Karpas-422 (cell line): ENCODE measurements around the gene SAMSN1. TPM values are rescaled to one million over a fixed set of nuclear protein-coding genes. Genes with fewer than 3 reads are reported as not detected.

Experiments used
- DNase-seq: peaks from one replicate; pipeline ENCODE4 v3.0.0-alpha.2; 2015
- H2AFZ ChIP-seq: fragments of 200-600 bp; sonication (generic); 2 replicates; pipeline ENCODE4 v1.6.1; 2014; ENCODE audit warnings: antibody characterized with exemption, low read length, mixed read lengths
- H3K27ac ChIP-seq: fragments of 200-600 bp; sonication (generic); 2 replicates; pipeline ENCODE4 v1.5.1; 2014; ENCODE audit warnings: mild to moderate bottlenecking, low read length, moderate library complexity
- H3K27me3 ChIP-seq: fragments of 200-600 bp; sonication (generic); 2 replicates; pipeline ENCODE4 v1.6.1; 2014; ENCODE audit warnings: low read length, mixed read lengths
- H3K36me3 ChIP-seq: fragments of 200-600 bp; sonication (generic); 2 replicates; pipeline ENCODE4 v1.6.1; 2014; ENCODE audit warnings: low read length, mixed read lengths; ENCODE audit not compliant: insufficient read depth
- H3K4me1 ChIP-seq: fragments of 200-600 bp; sonication (generic); 2 replicates; pipeline ENCODE4 v1.6.1; 2014; ENCODE audit warnings: mild to moderate bottlenecking, low read length, mixed read lengths
- H3K4me2 ChIP-seq: fragments of 200-600 bp; sonication (generic); 2 replicates; pipeline ENCODE4 v1.6.1; 2014; ENCODE audit warnings: low read length, low read depth, mild to moderate bottlenecking; ENCODE audit not compliant: poor library complexity, severe bottlenecking
- H3K4me3 ChIP-seq: fragments of 200-600 bp; sonication (generic); 2 replicates; pipeline ENCODE4 v1.5.1; 2014; ENCODE audit warnings: mild to moderate bottlenecking, antibody characterized with exemption, low read length, mixed read lengths
- H3K79me2 ChIP-seq: fragments of 200-600 bp; sonication (generic); 2 replicates; pipeline ENCODE4 v1.6.1; 2014; ENCODE audit warnings: mild to moderate bottlenecking, low read length, mixed read lengths
- H3K9ac ChIP-seq: fragments of 200-600 bp; sonication (generic); 2 replicates; pipeline ENCODE4 v1.6.0; 2014; ENCODE audit warnings: low read length
- H3K9me2 ChIP-seq: fragments of 200-600 bp; sonication (generic), shearing (Covaris generic); replicated peaks from 2 replicates; pipeline ENCODE4 v1.6.0; 2014; ENCODE audit warnings: mild to moderate bottlenecking, low read length, moderate library complexity; ENCODE audit not compliant: insufficient read depth
- H3K9me3 ChIP-seq: fragments of 300-700, 200-600 bp; sonication (generic); 2 replicates; pipeline ENCODE4 v1.6.1; 2014; ENCODE audit warnings: low read length, mixed read lengths
- H4K20me1 ChIP-seq: fragments of 200-600 bp; sonication (generic); 2 replicates; pipeline ENCODE4 v1.6.1; 2014; ENCODE audit warnings: mild to moderate bottlenecking, antibody characterized with exemption, low read length, low read depth; ENCODE audit not compliant: insufficient read depth
- total RNA-seq: library from RNA; depleted of rRNA; stranded (reverse); fragments of >200 nt; shearing (Covaris generic); gene quantifications from 2 replicates; pipeline ENCODE4 v1.2.3, GENCODE V29; 2014; ENCODE audit warnings: low replicate concordance; rRNA removed

Gene SAMSN1
- total RNA-seq, 1 experiment from 2014 or later: not detected

GRCh38 chr21:14451546-14451945 lies 94.6 kb downstream of the SAMSN1 start:
- H2AFZ ChIP-seq: no peak overlapping the region
- no peaks in the 10 kb centered on the region for H3K9me2 ChIP-seq
- no peaks in the 10 kb centered on the region for H3K79me2 ChIP-seq
- no peak overlapping the region for H3K27ac ChIP-seq
- H3K9me3 ChIP-seq: no peaks in the 10 kb centered on the region
- no peak for DNase-seq
- no peak overlapping the region for H3K4me2 ChIP-seq
- H3K27me3 ChIP-seq: no peaks in the 10 kb centered on the region
- no peaks in the 10 kb centered on the region for H3K36me3 ChIP-seq
- H3K4me1 ChIP-seq: no peaks in the 10 kb centered on the region
- H4K20me1 ChIP-seq: no peaks in the 10 kb centered on the region
- H3K9ac ChIP-seq: no peak overlapping the region
- no peak overlapping the region for H3K4me3 ChIP-seq

DNA sequence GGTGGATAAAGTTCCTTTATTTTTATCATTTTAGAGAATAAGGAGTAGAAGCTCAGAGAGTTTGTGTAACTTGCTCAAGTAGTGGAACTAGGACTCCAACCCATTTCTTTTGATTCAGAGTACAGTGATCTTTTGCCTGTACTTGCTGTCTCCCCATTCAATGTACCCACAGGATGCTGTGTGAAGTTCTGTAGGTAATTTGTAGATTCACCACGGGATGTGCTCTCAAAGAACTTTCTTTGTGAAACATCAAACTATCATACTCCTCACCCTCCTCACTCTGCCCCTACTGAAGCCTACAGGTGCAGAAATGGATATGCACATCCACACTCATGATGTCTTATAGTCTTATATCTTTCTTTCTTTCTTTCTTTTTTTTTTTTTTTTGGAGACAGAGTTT lies 97.3 kb downstream of the SAMSN1 start:
- H3K79me2 ChIP-seq: no peaks in the 10 kb centered on the region
- H3K27me3 ChIP-seq: no peaks in the 10 kb centered on the region
- H3K4me2 ChIP-seq: no peak overlapping the region
- H3K4me3 ChIP-seq: no peak overlapping the region
- H3K27ac ChIP-seq: no peak overlapping the region
- H3K9me3 ChIP-seq: no peaks in the 10 kb centered on the region
- H2AFZ ChIP-seq: no peak overlapping the region
- DNase-seq: no peak
- no peak overlapping the region for H3K9ac ChIP-seq
- H3K9me2 ChIP-seq: no peaks in the 10 kb centered on the region
- H3K36me3 ChIP-seq: no peaks in the 10 kb centered on the region
- H3K4me1 ChIP-seq: no peaks in the 10 kb centered on the region
- H4K20me1 ChIP-seq: no peaks in the 10 kb centered on the region

- no peak for DNase-seq
- H3K4me2 ChIP-seq: no peak overlapping the region
- H3K9me2 ChIP-seq: no peaks in the 10 kb centered on the region
- peaks cover 7% of the 10 kb centered on the region; the same call in 1 of the 2 replicates for H3K9me3 ChIP-seq
- H3K79me2 ChIP-seq: no peaks in the 10 kb centered on the region
- no peaks in the 10 kb centered on the region for H3K27me3 ChIP-seq
- no peaks in the 10 kb centered on the region for H3K4me1 ChIP-seq
- H3K4me3 ChIP-seq: no peak overlapping the region
- H3K36me3 ChIP-seq: no peaks in the 10 kb centered on the region
- no peaks in the 10 kb centered on the region for H4K20me1 ChIP-seq
- H2AFZ ChIP-seq: no peak overlapping the region
- no peak overlapping the region for H3K27ac ChIP-seq
- H3K9ac ChIP-seq: no peak overlapping the region
These were observed 107.9 kb downstream of the SAMSN1 start for GRCh38 chr21:14438211-14438610.

GRCh38 chr21:14435423-14435822 lies 110.7 kb downstream of the SAMSN1 start:
- H3K79me2 ChIP-seq: no peaks in the 10 kb centered on the region
- H3K4me1 ChIP-seq: no peaks in the 10 kb centered on the region
- no peak overlapping the region for H3K9ac ChIP-seq
- DNase-seq: no peak
- H3K27ac ChIP-seq: no peak overlapping the region
- H2AFZ ChIP-seq: no peak overlapping the region
- no peak overlapping the region for H3K4me2 ChIP-seq
- no peak overlapping the region for H3K4me3 ChIP-seq
- H3K36me3 ChIP-seq: no peaks in the 10 kb centered on the region
- no peaks in the 10 kb centered on the region for H4K20me1 ChIP-seq
- no peaks in the 10 kb centered on the region for H3K9me2 ChIP-seq
- H3K27me3 ChIP-seq: no peaks in the 10 kb centered on the region
- H3K9me3 ChIP-seq: peaks cover 7% of the 10 kb centered on the region; the same call in 1 of the 2 replicates

Other genes starting within 250 kb of the SAMSN1 start
- 18.3 and 43.6 TPM in 2 replicates for gene HSPA13, start 163.2 kb downstream of the SAMSN1 start, total RNA-seq